GM13977 (cell line): ENCODE results near the gene NCOR2.
"Not testable (repeated sequence)": the region's sequence is repeated elsewhere in the genome, so short reads cannot be mapped to it uniquely, and the experiment has no call there.

ENCODE experiments used
- DNase-seq: peaks from one replicate; pipeline ENCODE4 v3.0.0; 2012; ENCODE audit warnings: low spot score
- in situ Hi-C: fragments of 300-500 bp; cut with MboI; formaldehyde crosslinking; loops from one replicate; pipeline ENCODE4 v1.12.0; 2022; ENCODE audit warnings: low sequenced_read_pairs, low pct_unique_long_range_greater_than_20kb, mixed read lengths, inconsistent platforms; ENCODE audit not compliant: unreplicated experiment
- TF ChIP-seq, protein P1 (sequence below): IDR thresholded peaks from 2 replicates; pipeline ENCODE4 v1.5.1; 2012; ENCODE audit warnings: mild to moderate bottlenecking, control low read depth; ENCODE audit not compliant: insufficient read depth; ENCODE audit errors: extremely low read depth, missing control alignments

Gene NCOR2

GRCh38 chr12:124592481-124593160 lies 25.2 kb upstream of the NCOR2 start:
- in situ Hi-C loops, result no loop called here
- TF ChIP-seq, protein P1, sequence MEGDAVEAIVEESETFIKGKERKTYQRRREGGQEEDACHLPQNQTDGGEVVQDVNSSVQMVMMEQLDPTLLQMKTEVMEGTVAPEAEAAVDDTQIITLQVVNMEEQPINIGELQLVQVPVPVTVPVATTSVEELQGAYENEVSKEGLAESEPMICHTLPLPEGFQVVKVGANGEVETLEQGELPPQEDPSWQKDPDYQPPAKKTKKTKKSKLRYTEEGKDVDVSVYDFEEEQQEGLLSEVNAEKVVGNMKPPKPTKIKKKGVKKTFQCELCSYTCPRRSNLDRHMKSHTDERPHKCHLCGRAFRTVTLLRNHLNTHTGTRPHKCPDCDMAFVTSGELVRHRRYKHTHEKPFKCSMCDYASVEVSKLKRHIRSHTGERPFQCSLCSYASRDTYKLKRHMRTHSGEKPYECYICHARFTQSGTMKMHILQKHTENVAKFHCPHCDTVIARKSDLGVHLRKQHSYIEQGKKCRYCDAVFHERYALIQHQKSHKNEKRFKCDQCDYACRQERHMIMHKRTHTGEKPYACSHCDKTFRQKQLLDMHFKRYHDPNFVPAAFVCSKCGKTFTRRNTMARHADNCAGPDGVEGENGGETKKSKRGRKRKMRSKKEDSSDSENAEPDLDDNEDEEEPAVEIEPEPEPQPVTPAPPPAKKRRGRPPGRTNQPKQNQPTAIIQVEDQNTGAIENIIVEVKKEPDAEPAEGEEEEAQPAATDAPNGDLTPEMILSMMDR, result no peak

DNA sequence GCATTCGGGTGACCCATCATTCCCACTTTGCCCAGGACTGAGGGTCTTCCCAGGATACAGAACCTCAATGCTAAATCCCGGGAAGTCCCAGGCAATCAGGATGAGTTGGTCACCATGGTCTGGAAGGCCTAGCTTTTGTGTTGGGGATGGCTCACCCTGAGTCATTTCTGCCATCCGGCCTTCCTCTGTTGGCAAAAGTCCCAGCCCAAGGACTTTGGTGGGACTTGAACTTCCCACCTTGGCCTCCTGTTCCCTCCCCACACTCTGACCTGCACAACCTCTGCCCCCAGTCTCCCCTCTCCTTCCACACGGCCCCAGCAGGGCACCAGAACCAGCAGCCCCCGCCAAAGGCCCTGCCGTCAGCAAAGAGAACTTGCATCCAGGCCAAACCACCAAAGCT lies 24.6 kb upstream of the NCOR2 start:
- TF ChIP-seq, protein P1, result no peak
- in situ Hi-C loops, result no loop called here
- DNase-seq, result no peak

More at GRCh38 chr12:124592481-124593160, 25.2 kb upstream of the NCOR2 start:
- no peak for DNase-seq

DNA sequence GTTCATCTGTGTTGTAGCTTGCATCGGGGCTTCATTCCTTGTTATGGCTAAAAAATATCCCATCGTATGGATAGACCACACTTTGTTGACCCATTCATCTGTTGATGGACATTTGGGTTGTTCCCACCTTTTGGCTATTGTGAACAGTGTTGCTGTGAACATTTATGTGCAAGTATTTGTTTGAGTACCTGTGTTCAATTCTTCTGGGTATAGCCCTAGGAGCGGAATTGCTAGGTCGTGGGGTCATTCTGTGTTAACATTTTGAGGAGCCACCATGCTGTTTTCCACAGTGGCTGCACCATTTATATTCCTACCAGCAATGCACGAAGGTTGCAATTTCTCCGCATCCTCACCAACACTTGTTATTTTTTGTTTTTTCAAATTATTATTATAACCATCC lies 23.0 kb upstream of the NCOR2 start:
- in situ Hi-C loops, result no loop called here
- DNase-seq, result no peak

GRCh38 chr12:124588751-124589267 lies 21.4 kb upstream of the NCOR2 start:
- TF ChIP-seq, protein P1, result no peak
- in situ Hi-C loops, result no loop called here
- no peak for DNase-seq

More for the DNA sequence above, 23.0 kb upstream of the NCOR2 start:
- TF ChIP-seq, protein P1, result no peak

- in situ Hi-C loops, result no loop called here
- no peak for DNase-seq
- TF ChIP-seq, protein P1, result no peak
These were observed 20.7 kb upstream of the NCOR2 start for GRCh38 chr12:124588018-124588634.

DNA sequence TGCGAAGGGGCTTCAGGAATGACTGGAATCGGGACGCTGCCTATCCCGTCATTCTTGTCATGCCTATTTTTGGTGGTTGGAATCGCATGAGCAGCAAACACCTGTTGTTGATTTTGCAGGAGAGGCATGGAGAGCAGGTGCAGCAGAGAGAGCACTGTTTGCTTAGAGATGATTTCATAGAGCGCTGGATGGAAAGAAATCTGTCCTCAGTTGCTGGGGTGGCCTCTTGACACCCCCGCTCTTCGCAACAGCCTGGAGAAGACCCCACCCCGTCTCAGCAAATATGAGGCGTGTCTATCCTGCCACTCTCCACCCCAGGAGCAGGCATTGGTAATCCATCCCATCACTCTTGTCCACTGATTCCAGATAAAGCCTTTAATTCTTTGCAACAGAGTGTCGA lies 19.3 kb upstream of the NCOR2 start:
- in situ Hi-C loops, result no loop called here
- DNase-seq, result no peak
- TF ChIP-seq, protein P1, result no peak

DNA sequence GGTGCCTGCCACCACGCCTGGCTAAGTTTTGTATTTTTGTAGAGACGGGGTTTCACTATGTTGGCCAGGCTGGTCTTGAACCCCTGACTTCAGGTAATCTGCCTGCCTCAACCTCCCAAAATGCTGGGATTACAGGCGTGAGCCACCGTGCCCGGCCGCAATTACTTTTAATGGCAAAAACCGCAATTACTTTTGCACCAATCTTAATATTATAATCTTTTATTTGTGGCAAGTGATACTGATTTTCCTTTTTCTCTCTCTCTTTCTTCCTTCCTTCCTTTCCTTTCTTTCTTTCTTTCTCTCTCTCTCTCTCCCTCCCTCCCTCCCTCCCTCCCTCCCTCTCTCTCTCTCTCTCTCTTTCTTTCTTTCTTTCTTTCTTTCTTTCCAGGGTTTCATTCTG lies 17.1 kb upstream of the NCOR2 start:
- DNase-seq, in situ Hi-C loops: not testable (repeated sequence)
